Measurements from ENCODE around the gene PDE10A. TPM values are rescaled to one million over a fixed set of nuclear protein-coding genes. Genes with fewer than 3 reads are reported as not detected.

PDE10A gene
- total RNA-seq, 2 experiments from 2014 or later, result not detected

DNA sequence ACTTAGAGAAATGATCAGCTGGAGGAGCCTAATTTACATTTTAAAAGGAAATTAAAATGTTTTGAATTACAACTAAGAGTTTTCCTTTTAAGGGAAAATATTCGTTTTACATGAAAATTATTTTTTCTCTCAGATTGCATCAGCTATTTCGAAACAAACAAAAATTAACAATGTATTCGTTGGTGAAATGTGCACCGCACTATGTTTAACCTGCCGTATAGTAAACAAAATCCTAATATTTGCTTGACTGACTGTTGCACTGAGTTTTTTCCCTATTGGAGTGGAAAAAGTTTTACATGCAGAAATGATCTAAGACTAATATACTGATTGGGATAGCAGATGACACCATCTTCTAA is 5.7 kb downstream of the PDE10A start:
- H3K4me1 Mint-ChIP-seq (ENCODE audit: low read depth), result no peaks in the 10 kb centered on the region
- peaks cover 24% of the 10 kb centered on the region for H3K27me3 Mint-ChIP-seq
- POLR2A ChIA-PET, result no interaction called here
- TF ChIP-seq CTCF (IDR thresholded peaks at IDR 0.05), result no peak
- no peak overlapping the region for H3K4me3 Mint-ChIP-seq
- intact Hi-C loops (cut with micrococcal nuclease), result no loop called here
- ATAC-seq (no peak), DNase-seq (no peak)
- CTCF ChIA-PET, result no interaction called here
- no peaks in the 10 kb centered on the region for H3K36me3 Mint-ChIP-seq (ENCODE audit: low read depth)
- H3K27ac Mint-ChIP-seq, result no peak overlapping the region
- H3K9me3 Mint-ChIP-seq, result no peaks in the 10 kb centered on the region

DNA sequence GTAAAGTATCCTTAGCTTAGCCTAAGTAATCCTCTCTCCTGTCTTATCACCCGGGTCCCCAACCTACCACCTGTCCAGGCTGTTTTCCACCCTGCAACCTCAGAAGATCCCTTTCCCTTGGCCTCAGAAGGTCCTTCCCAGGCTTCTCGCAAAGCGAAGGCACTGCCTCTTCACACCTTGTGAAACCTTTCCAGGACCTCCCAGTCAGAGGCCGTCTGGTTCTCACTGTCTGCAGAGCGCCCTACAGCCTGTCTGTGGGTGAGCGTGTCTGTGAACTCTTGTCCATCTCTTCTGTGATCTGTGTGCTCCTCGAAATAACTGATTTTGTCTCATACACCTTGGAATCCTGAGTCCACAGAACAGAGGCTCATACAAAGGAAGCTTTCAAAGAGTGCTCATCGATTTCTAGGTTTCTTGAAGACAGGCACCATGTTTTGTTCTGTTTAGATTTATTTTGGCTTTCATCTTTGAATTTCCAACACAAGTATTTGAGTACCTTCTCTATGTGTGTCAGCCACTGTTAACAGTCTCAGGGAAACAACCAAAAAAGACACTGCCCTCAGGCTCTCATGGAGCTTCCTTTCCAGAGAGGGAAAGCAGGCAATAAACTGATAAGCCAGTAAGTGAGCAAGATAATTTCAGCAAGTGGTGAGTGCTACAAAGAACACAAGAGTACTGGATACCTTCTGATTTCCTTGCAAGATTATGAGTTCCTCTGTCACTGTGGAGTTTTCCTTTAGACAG is 6.3 kb downstream of the PDE10A start:
- ATAC-seq, result no peak
- no peaks in the 10 kb centered on the region for H3K36me3 Mint-ChIP-seq (ENCODE audit: low read depth)
- DNase-seq, result no peak
- no peak overlapping the region for H3K27ac Mint-ChIP-seq
- H3K4me3 Mint-ChIP-seq, result no peak overlapping the region
- CTCF ChIA-PET, result no interaction called here
- no peaks in the 10 kb centered on the region for H3K9me3 Mint-ChIP-seq
- TF ChIP-seq CTCF (IDR thresholded peaks at IDR 0.05), result no peak
- peaks cover 24% of the 10 kb centered on the region for H3K27me3 Mint-ChIP-seq
- intact Hi-C loops (cut with micrococcal nuclease), result no loop called here
- H3K4me1 Mint-ChIP-seq (ENCODE audit: low read depth), result no peaks in the 10 kb centered on the region
- POLR2A ChIA-PET, result no interaction called here

GRCh38 chr6:165655191-165655590 is 7.8 kb downstream of the PDE10A start:
- DNase-seq (no peak), ATAC-seq (no peak)
- H3K4me3 Mint-ChIP-seq, result no peak overlapping the region
- H3K27ac Mint-ChIP-seq, result no peak overlapping the region
- H3K36me3 Mint-ChIP-seq (ENCODE audit: low read depth), result no peaks in the 10 kb centered on the region
- CTCF ChIA-PET, result no interaction called here
- H3K4me1 Mint-ChIP-seq (ENCODE audit: low read depth), result no peaks in the 10 kb centered on the region
- POLR2A ChIA-PET, result no interaction called here
- peaks cover 19% of the 10 kb centered on the region for H3K27me3 Mint-ChIP-seq
- intact Hi-C loops (cut with micrococcal nuclease), result no loop called here
- H3K9me3 Mint-ChIP-seq, result no peaks in the 10 kb centered on the region
- no peak for TF ChIP-seq CTCF (IDR thresholded peaks at IDR 0.05)

- no peaks in the 10 kb centered on the region for H3K4me1 Mint-ChIP-seq (ENCODE audit: low read depth)
- no peaks in the 10 kb centered on the region for H3K36me3 Mint-ChIP-seq (ENCODE audit: low read depth)
- H3K27me3 Mint-ChIP-seq, result peaks cover 11% of the 10 kb centered on the region
- H3K4me3 Mint-ChIP-seq, result no peak overlapping the region
- DNase-seq, result no peak
- H3K27ac Mint-ChIP-seq, result no peak overlapping the region
- ATAC-seq, result no peak
- ChIA-PET CTCF (no interaction called here), POLR2A (no interaction called here)
- intact Hi-C loops (cut with micrococcal nuclease), result no loop called here
- no peak for TF ChIP-seq CTCF (IDR thresholded peaks at IDR 0.05)
- H3K9me3 Mint-ChIP-seq, result no peaks in the 10 kb centered on the region
Measured at GRCh38 chr6:165654144-165654543, 8.9 kb downstream of the PDE10A start.

DNA sequence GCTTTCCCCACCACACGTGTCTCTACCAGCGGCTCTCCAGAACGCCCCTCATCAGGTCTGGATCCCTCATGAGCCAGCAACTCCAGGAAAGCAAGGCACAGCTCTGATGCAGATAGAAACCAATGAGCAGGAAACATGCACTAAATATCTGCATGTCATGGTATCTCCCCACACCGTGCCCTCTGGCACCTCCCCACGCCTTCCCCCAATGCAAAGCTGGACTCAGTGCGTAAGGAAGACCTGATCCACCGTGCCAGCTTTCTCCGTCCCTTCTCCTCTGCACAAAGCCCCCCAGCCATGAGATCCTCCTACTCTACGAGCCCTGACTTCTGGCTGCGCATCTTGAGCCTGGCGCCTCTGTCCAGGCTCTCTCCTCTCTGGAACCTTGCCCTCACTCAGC is 9.4 kb downstream of the PDE10A start:
- Mint-ChIP-seq H3K27me3 (peaks cover 8% of the 10 kb centered on the region), H3K4me1 (ENCODE audit: low read depth) (no peaks in the 10 kb centered on the region), H3K9me3 (no peaks in the 10 kb centered on the region), H3K4me3 (no peak overlapping the region), H3K27ac (no peak overlapping the region), H3K36me3 (ENCODE audit: low read depth) (no peaks in the 10 kb centered on the region)
- ChIA-PET POLR2A (no interaction called here), CTCF (no interaction called here)
- DNase-seq, result no peak
- TF ChIP-seq CTCF (IDR thresholded peaks at IDR 0.05), result no peak
- ATAC-seq, result no peak
- intact Hi-C loops (cut with micrococcal nuclease), result no loop called here

Data from activated CD8-positive, alpha-beta T cell treated with anti-CD3 and anti-CD28 coated beads for 36 hours (primary cell).